ENCODE data around the gene TAS2R39. TPM values are rescaled to one million over a fixed set of nuclear protein-coding genes. Genes with fewer than 3 reads are reported as not detected.

The TAS2R39 gene
- total and polyA plus RNA-seq, 9 donors = 0.32 TPM; not detected in 8

DNA sequence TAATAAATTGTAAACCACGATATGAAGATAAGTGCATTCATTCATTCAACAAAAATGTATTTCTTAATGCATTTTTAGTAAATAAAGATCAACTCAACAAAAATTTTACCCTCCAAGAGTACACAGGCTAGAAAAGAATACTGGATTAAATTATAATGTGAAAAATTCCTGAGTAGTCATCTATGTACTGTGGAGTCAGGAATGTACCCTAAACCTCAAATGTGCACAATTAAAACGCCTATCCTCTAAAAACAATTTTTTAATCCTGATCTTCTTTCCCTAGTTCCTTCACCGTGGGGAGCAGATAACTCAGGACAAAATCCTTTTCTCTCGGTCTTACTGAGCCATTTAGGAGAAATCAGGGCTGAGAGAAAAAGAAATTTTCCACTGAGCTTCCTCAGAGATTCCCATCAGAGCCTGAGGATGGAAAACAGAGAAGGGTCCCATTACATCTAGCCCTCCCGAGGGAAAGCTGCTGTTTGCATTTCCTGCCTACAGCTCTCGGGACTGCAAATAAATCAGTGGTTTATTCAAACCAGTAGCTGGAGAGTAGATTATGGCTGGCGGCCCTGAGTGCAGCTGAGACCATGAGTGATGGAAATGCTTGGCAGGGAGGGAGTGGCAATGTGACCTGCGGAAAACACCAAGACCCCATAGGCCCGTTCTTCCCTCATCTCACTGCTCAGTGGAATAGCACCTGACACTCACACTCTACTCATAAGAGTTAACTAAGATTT is 46.0 kb downstream of the TAS2R39 start:
- H3K36me3 ChIP-seq (ENCODE audit: control insufficient read depth, insufficient read depth, low read length) = no peaks in the 10 kb centered on the region
- 0% methylated on average over 2 of the region's 9 CpGs for WGBS (ENCODE audit: insufficient coverage)
- no peaks in the 10 kb centered on the region for H3K27me3 ChIP-seq (ENCODE audit: control insufficient read depth, insufficient read depth, low read length)
- peak; percentile 75 for DNase-seq
- no peaks in the 10 kb centered on the region for H3K9me3 ChIP-seq (replicated peaks; ENCODE audit: control insufficient read depth, low read depth, low read length)
- peaks cover 11% of the 10 kb centered on the region for H3K4me1 ChIP-seq (ENCODE audit: control insufficient read depth, insufficient read depth, low read length)
- H3K4me3 ChIP-seq (ENCODE audit: low read length) = no peak overlapping the region
- H3K27ac ChIP-seq (ENCODE audit: low read length) = peak overlapping the region; percentile 48

DNA sequence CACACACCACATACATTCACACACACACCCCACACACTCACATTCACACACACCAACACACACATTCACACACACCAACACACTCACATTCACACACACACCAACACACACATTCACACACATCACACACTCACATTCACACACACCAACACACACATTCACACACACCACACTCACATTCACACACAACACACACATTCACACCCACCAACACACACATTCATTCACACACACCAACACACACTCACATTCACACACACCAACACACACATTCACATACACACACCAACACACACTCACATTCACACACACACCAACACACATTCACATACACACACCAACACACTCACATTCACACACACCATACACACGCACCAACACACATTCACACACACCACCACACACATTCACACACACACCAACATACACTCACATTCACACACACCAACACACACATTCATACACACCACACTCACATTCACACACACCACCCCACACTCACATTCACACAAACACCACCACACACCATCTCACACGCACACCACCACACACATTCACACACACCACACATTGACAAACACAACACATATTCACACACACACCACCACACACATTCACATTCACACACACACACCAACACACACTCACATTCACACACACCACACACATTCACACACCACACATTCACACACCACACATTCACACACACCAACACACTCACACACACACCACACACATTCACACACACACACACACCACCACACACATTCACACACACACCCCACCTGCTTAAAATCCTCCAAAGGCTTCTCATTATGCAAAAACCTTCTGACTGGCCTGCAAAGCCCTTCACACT is 47.6 kb downstream of the TAS2R39 start:
- Histone ChIP-seq H3K9me3 (replicated peaks; ENCODE audit: control insufficient read depth, low read depth, low read length) (no peaks in the 10 kb centered on the region), H3K27me3 (ENCODE audit: control insufficient read depth, insufficient read depth, low read length) (no peaks in the 10 kb centered on the region), H3K4me3 (ENCODE audit: low read length) (no peak overlapping the region), H3K36me3 (ENCODE audit: control insufficient read depth, insufficient read depth, low read length) (no peaks in the 10 kb centered on the region), H3K4me1 (ENCODE audit: control insufficient read depth, insufficient read depth, low read length) (peaks cover 11% of the 10 kb centered on the region), H3K27ac (ENCODE audit: low read length) (no peak overlapping the region)
- no peak for DNase-seq
- WGBS (ENCODE audit: insufficient coverage) = 94% methylated on average over 2 of the region's 2 CpGs

Other genes starting within 250 kb of the TAS2R39 start
- 0.04 TPM for gene TRPV5, start 249.7 kb upstream of the TAS2R39 start, total RNA-seq
- under 1 TPM in 5 of 8 donors, not detected in 3; 0.04 to 0.11 (median 0.07) TPM for gene TRPV5, start 249.7 kb upstream of the TAS2R39 start, polyA plus RNA-seq (ENCODE audit: insufficient read depth in 1 of 8, insufficient read length in 8 of 8, low replicate concordance in 1 of 8)
- gene LLCFC1, start 243.9 kb upstream of the TAS2R39 start, total RNA-seq = not detected
- under 1 TPM in 4 of 8 donors, not detected in 4; 0.23 to 0.39 (median 0.33) TPM for gene LLCFC1, start 243.9 kb upstream of the TAS2R39 start, polyA plus RNA-seq (ENCODE audit: insufficient read depth in 1 of 8, insufficient read length in 8 of 8, low replicate concordance in 1 of 8)
- gene KEL, start 221.1 kb upstream of the TAS2R39 start, total RNA-seq = 0.66 TPM
- 1 to 10 TPM in 7 of 8 donors, under 1 TPM in 1; 0.72 to 7.5 (median 1.5) TPM for gene KEL, start 221.1 kb upstream of the TAS2R39 start, polyA plus RNA-seq (ENCODE audit: insufficient read depth in 1 of 8, insufficient read length in 8 of 8, low replicate concordance in 1 of 8)
- 0.18 TPM for gene OR9A2, start 156.3 kb upstream of the TAS2R39 start, total RNA-seq
- not detected for gene OR9A2, start 156.3 kb upstream of the TAS2R39 start, polyA plus RNA-seq (ENCODE audit: insufficient read depth in 1 of 8, insufficient read length in 8 of 8, low replicate concordance in 1 of 8)
- gene OR6V1, start 131.1 kb upstream of the TAS2R39 start, total RNA-seq = not detected
- not detected for gene OR6V1, start 131.1 kb upstream of the TAS2R39 start, polyA plus RNA-seq (ENCODE audit: insufficient read depth in 1 of 8, insufficient read length in 8 of 8, low replicate concordance in 1 of 8)
- gene PIP, start 51.3 kb upstream of the TAS2R39 start, total RNA-seq = not detected
- gene PIP, start 51.3 kb upstream of the TAS2R39 start, polyA plus RNA-seq (ENCODE audit: insufficient read depth in 1 of 8, insufficient read length in 8 of 8, low replicate concordance in 1 of 8) = not detected
- not detected for gene TAS2R40, start 38.6 kb downstream of the TAS2R39 start, total RNA-seq
- gene TAS2R40, start 38.6 kb downstream of the TAS2R39 start, polyA plus RNA-seq (ENCODE audit: insufficient read depth in 1 of 8, insufficient read length in 8 of 8, low replicate concordance in 1 of 8) = not detected
- gene GSTK1, start 80.0 kb downstream of the TAS2R39 start, total RNA-seq = 80.2 TPM
- gene GSTK1, start 80.0 kb downstream of the TAS2R39 start, polyA plus RNA-seq (ENCODE audit: insufficient read depth in 1 of 8, insufficient read length in 8 of 8, low replicate concordance in 1 of 8) = 10 to 100 TPM; 77.2 to 98.4 (median 84.7) TPM
- gene TMEM139, start 101.5 kb downstream of the TAS2R39 start, total RNA-seq = 0.40 TPM
- 1 to 10 TPM in 4 of 8 donors, under 1 TPM in 4; 0.67 to 3.9 (median 1.0) TPM for gene TMEM139, start 101.5 kb downstream of the TAS2R39 start, polyA plus RNA-seq (ENCODE audit: insufficient read depth in 1 of 8, insufficient read length in 8 of 8, low replicate concordance in 1 of 8)
- 12.1 TPM for gene CASP2, start 104.9 kb downstream of the TAS2R39 start, total RNA-seq
- gene CASP2, start 104.9 kb downstream of the TAS2R39 start, polyA plus RNA-seq (ENCODE audit: insufficient read depth in 1 of 8, insufficient read length in 8 of 8, low replicate concordance in 1 of 8) = 10 to 100 TPM; 18.8 to 29.1 (median 21.3) TPM
- 1.1 TPM for gene CLCN1, start 132.7 kb downstream of the TAS2R39 start, total RNA-seq
- gene CLCN1, start 132.7 kb downstream of the TAS2R39 start, polyA plus RNA-seq (ENCODE audit: insufficient read depth in 1 of 8, insufficient read length in 8 of 8, low replicate concordance in 1 of 8) = 1 to 10 TPM in 5 of 8 donors, under 1 TPM in 3; 0.27 to 3.1 (median 1.2) TPM
- 1.4 TPM for gene FAM131B, start 179.3 kb downstream of the TAS2R39 start, total RNA-seq
- 1 to 10 TPM; 1.5 to 2.6 (median 2.0) TPM for gene FAM131B, start 179.3 kb downstream of the TAS2R39 start, polyA plus RNA-seq (ENCODE audit: insufficient read depth in 1 of 8, insufficient read length in 8 of 8, low replicate concordance in 1 of 8)
- 41.4 TPM for gene ZYX, start 197.9 kb downstream of the TAS2R39 start, total RNA-seq
- gene ZYX, start 197.9 kb downstream of the TAS2R39 start, polyA plus RNA-seq (ENCODE audit: insufficient read depth in 1 of 8, insufficient read length in 8 of 8, low replicate concordance in 1 of 8) = 100 to 1,000 TPM; 181 to 290 (median 223) TPM
- gene EPHA1, start 225.4 kb downstream of the TAS2R39 start, total RNA-seq = not detected
- 1 to 10 TPM; 2.1 to 6.1 (median 4.4) TPM for gene EPHA1, start 225.4 kb downstream of the TAS2R39 start, polyA plus RNA-seq (ENCODE audit: insufficient read depth in 1 of 8, insufficient read length in 8 of 8, low replicate concordance in 1 of 8)

Data from muscle of leg (tissue), 11 donors.